ENCODE data around the gene OVOL1. TPM values are rescaled to one million over a fixed set of nuclear protein-coding genes. Genes with fewer than 3 reads are reported as not detected.

The OVOL1 gene
- total and polyA plus RNA-seq, 2 donors (not counting 1 experiment from before 2014, with no cell fraction given) = 0.15 to 0.66 TPM

DNA sequence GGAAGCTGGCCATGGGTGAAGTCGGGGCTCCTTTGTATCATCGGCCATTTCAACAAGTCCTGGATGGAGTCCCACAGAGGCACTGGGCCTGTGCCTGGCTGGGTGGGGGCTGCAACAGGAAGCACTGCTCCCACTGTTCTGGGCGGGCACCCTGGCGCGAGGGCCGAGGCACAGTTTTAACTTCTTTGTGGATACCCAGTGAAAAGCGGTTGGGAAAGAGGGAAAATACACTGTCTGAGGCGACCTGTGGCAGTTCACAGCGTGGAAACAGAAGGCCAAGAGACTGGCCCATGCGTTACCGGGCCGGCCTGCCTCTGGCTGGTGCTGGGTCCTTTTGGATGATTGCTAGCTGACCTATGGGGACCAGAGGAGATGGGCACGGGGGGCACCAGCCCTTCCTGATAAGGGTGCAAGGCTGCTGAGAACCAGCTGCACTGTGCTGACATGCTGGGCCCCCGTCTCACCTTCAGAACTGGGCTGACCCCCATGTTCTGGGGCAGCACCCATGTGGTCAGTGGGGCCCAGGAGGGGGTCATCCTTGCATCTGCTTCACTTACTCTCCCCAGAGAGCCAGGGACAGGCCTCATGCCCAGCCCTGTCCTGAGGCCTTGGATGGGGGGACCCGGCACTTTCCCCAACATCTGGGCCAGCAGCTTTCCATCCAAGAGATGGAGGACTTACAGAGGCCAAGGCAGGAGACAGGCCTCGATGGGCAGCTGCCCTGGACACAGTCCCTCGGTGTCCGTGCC is 4.2 kb downstream of the OVOL1 start:
- Histone ChIP-seq H3K27me3 (replicated peaks in 1 of 4; ENCODE audit: control extremely low read depth in 1 of 4, control insufficient read depth in 3 of 4, insufficient read depth in 4 of 4, low read length in 3 of 4) (peaks cover 0 to 54% (median 24%) of the 10 kb centered on the region in 4 experiments), H3K4me3 (ENCODE audit: control extremely low read depth in 1 of 5, extremely low read depth in 1 of 5, insufficient read depth in 1 of 5, low read depth in 2 of 5, low read length in 4 of 5) (no peak overlapping the region), H3K79me2 (ENCODE audit: control insufficient read depth, insufficient read depth, low read length) (no peaks in the 10 kb centered on the region), H3K4me2 (replicated peaks; ENCODE audit: low read depth, low read length, poor library complexity, severe bottlenecking) (peak overlapping the region; percentile 62), H2AFZ (ENCODE audit: insufficient read depth, low read depth, low read length, poor library complexity, severe bottlenecking) (peak overlapping the region; percentile 69), H3K9ac (ENCODE audit: low read length) (no peak overlapping the region), H3K36me3 (replicated peaks in 1 of 2; ENCODE audit: control extremely low read depth in 1 of 2, control insufficient read depth in 1 of 2, extremely low read depth in 1 of 2, insufficient read depth in 2 of 2, low read length in 1 of 2) (no peaks in the 10 kb centered on the region), H3K27ac (ENCODE audit: low read length in 2 of 2) (no peak overlapping the region), H3K4me1 (ENCODE audit: control insufficient read depth in 2 of 2, insufficient read depth in 2 of 2, low read length in 2 of 2) (peaks cover 25 to 41% of the 10 kb centered on the region in 2 donors), H4K20me1 (ENCODE audit: control insufficient read depth, insufficient read depth, low read length, poor library complexity, severe bottlenecking) (no peaks in the 10 kb centered on the region), H3K9me3 (ENCODE audit: control extremely low read depth in 1 of 3, control insufficient read depth in 2 of 3, insufficient read depth in 1 of 3, low read length in 2 of 3) (peaks cover 0 to 19% (median 0%) of the 10 kb centered on the region in 3 donors)
- 95% methylated on average over 17 of the region's 18 CpGs for WGBS (ENCODE audit: insufficient coverage)
- ChIA-PET CTCF (interaction anchor here (0.6 to 7.2 kb wide), 4 partner anchors 11 to 299 kb away, joined by 3 to 48 read pairs (median 20); partner anchors contain the start of gene AP5B1), POLR2A (interaction anchor here (0.5 to 2.3 kb wide), 4 partner anchors 11 to 428 kb away, joined by 3 to 12 read pairs (median 6); partner anchors contain the start of gene KAT5)
- Mint-ChIP-seq H3K4me3 (peak overlapping the region; percentile 34), H3K4me1 (peaks cover 42% of the 10 kb centered on the region), H3K27ac (peak overlapping the region; percentile 89), H3K27me3 (peaks cover 6% of the 10 kb centered on the region), H3K9me3 (ENCODE audit: insufficient read depth) (no peaks in the 10 kb centered on the region)
- DNase-seq (no peak), ATAC-seq (ENCODE audit: low read depth) (no peak)
- intact Hi-C loops (cut with micrococcal nuclease) = loop anchor here (1.0 kb wide), 1 partner anchor 11 kb away; the partner anchor contains the start of gene AP5B1
- TF ChIP-seq, protein P1, sequence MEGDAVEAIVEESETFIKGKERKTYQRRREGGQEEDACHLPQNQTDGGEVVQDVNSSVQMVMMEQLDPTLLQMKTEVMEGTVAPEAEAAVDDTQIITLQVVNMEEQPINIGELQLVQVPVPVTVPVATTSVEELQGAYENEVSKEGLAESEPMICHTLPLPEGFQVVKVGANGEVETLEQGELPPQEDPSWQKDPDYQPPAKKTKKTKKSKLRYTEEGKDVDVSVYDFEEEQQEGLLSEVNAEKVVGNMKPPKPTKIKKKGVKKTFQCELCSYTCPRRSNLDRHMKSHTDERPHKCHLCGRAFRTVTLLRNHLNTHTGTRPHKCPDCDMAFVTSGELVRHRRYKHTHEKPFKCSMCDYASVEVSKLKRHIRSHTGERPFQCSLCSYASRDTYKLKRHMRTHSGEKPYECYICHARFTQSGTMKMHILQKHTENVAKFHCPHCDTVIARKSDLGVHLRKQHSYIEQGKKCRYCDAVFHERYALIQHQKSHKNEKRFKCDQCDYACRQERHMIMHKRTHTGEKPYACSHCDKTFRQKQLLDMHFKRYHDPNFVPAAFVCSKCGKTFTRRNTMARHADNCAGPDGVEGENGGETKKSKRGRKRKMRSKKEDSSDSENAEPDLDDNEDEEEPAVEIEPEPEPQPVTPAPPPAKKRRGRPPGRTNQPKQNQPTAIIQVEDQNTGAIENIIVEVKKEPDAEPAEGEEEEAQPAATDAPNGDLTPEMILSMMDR (IDR thresholded peaks at IDR 0.05) = no peak
- no peak for TF ChIP-seq EZH2 (IDR thresholded peaks at IDR 0.05; ENCODE audit: borderline replicate concordance, insufficient read depth, low read depth, low read length, poor library complexity, severe bottlenecking)
